Forelimb muscle (tissue), 1 donor: ENCODE measurements around the gene HOXB5. TPM values are rescaled to one million over a fixed set of nuclear protein-coding genes. Genes with fewer than 3 reads are reported as not detected.

Source experiments
- DNase-seq: peaks from one replicate; pipeline ENCODE4 v3.0.0-alpha.2; 2013; ENCODE audit warnings: low read depth
- polyA plus RNA-seq: library from polyadenylated mRNA; unstranded; fragments of 120-200 nt; gene quantifications from one replicate; pipeline ENCODE4 v1.2.1, GENCODE V29; 2013; ENCODE audit not compliant: insufficient read length

HOXB5 gene
- polyA plus RNA-seq, 1 donor = 0.81 TPM

- DNase-seq = no peak
These were observed 23.3 kb upstream of the HOXB5 start for GRCh38 chr17:48616717-48617470.

- DNase-seq = no peak
These were observed 22.6 kb upstream of the HOXB5 start for GRCh38 chr17:48615963-48616716.

GRCh38 chr17:48615047-48615962, 21.7 kb upstream of the HOXB5 start, which contains the start of gene HOXB8:
HOXB8 (minus strand) TSS chr17:48615292; CDS start chr17:48614704, 588 bp downstream.
- DNase-seq = no peak

- DNase-seq = no peak
These were observed 20.5 kb upstream of the HOXB5 start for GRCh38 chr17:48613862-48614694.

GRCh38 chr17:48612854-48613691, 19.5 kb upstream of the HOXB5 start:
- no peak for DNase-seq

DNA sequence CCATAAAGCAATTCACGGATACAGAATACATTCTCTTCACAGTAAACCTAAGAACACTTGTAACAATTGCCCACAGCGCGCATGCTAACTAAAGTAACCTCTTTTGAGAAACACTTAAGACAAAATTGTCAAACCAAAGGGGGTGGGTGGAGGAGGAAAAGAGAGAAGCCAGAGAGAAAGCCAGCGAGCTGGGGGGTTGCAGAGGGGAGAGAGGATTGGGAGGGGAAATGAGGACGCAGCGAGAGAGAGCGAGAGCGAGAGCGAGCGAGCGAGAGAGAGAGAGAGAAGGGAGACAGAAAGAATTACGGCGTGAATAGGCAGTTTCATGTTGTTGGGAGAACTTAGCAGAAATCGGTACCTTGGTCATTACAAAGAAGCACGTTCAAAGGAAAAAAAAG, 18.9 kb upstream of the HOXB5 start:
- no peak for DNase-seq

- no peak for DNase-seq
These were observed 18.3 kb upstream of the HOXB5 start for GRCh38 chr17:48611681-48612455.

DNA sequence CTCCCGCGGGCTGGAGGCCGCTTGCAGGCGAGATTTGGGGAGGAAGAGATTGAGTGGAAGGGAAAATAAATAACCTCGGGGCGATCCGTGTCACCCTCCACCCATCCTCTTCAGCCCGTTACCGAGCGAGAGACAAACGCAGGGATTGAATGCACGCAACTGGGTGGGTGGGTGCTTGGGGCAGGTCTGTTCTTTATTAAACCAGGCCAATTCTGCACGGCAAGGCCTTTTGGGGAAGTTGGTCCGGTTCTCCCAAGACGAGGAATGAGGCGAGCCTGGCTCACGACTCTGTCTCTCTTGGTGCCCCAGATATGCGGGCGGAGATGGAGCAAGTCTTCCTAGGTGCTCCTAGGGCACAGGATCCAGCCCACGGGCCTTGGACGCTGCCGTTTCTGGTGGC, 17.6 kb upstream of the HOXB5 start:
- no peak for DNase-seq

DNA sequence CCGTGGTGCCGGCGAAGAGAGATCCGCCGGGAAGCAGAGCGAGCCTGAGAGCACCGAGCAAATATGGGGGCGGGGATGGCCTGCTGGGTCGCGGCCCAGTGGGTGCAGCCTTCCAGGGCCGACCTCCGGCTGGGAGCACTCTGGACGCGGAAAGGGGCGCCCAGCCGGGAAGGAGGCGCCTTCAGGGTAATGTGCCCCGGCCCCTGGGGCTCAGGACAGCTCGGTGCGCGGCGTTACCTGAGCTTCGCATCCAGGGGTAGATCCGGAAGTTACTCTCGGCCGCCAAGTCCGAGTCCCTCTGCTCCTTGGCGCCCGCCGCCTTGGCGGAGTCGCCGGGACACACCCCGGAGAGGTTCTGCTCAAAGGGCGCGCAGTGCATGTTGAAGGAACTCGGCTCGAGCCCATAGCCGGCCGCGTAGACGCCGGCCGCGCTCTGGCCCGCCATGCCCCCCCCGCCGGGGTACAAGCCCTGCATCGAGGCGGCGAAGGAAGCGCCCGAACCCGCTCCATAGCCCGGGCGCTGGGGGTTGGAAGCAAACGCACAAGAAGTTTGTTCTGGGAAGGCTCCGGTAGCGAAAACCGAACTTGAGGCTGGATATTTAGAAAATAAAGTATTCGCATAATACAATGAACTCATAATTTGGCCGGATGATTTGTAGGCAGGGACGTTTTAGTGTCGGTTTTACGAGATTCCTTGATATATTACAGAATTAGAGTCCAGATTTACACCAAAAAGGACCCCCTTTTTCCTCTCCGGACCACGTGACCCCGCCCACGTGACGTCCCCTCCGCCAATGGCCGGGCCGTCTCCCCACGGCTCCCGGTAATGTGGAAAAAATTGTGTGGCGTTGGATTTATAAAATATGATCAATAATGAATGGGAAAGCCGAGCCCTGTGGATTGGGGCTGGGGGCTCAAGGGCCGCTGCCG, 17.0 kb upstream of the HOXB5 start, which contains the start of gene HOXB7:
TSS of gene HOXB7 (minus strand) at position 736 of the 930 bp plus-strand sequence. CDS start at position 637, 99 bp downstream.
- DNase-seq = no peak

GRCh38 chr17:48609759-48610281, 16.2 kb upstream of the HOXB5 start:
- no peak for DNase-seq

- DNase-seq = no peak
These were observed 15.5 kb upstream of the HOXB5 start for GRCh38 chr17:48609033-48609432.

- DNase-seq = no peak
These were observed 14.9 kb upstream of the HOXB5 start for GRCh38 chr17:48608494-48608834.

GRCh38 chr17:48606892-48607614, 13.5 kb upstream of the HOXB5 start:
- DNase-seq = no peak

GRCh38 chr17:48605991-48606891, 12.7 kb upstream of the HOXB5 start:
- DNase-seq = no peak

DNA sequence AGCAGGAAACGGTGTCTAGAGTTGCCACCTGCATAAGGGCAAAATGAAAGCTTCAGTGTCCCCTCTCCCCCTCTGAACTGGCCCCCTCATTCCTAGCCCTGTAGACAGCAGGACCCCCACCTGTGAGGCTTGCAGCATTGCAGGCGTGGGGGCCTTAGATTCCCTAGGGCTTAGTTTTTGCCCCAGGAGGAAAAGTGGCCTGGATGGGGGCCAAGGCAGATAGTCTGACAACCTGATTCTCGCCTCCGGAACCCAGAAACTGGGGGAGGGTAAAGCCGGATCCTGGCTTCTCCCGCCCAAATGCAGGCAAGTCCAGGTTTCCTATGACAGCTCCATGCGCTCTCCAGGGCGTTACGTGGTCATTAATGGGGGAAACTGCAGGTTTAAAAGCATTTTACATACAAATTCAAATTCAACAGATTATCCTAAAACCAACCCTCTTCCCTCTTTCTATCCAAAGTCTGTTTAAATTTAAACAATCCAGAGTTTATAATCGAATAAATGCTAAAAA, 11.9 kb upstream of the HOXB5 start:
- DNase-seq = no peak

- no peak for DNase-seq
These were observed 11.3 kb upstream of the HOXB5 start, which contains the start of gene HOXB6 for GRCh38 chr17:48604770-48605329. HOXB6 (minus strand) TSS chr17:48604986; CDS start chr17:48598150, 6,836 bp downstream.
